HG02642 (cell line): ENCODE measurements around the gene THUMPD2.

Experiments used
- ATAC-seq: cut with Tn5 transposase; IDR thresholded peaks from one replicate; pipeline ENCODE4 v1.9.1; 2021; ENCODE audit warnings: mild to moderate bottlenecking; ENCODE audit not compliant: unreplicated experiment, poor library complexity

The THUMPD2 gene

DNA sequence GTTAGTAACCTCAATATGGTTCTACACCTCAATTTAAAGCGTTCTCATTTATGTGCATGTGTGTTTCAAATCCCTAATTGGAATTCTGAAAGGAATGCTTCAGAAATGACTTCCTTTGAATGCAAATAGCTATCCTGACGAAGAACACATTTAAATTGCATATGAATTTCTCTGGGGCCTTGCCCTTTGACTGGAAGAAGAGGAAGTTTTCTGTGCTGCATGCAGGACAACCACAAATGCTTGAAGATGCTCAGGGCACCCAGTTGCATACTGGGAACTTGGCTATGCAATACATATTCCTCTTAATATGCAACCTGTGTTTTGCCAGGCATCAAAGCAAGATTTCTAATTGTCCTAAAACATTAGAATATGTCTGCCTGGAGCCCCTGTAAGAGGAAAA is 58.1 kb downstream of the THUMPD2 start:
- no peak for ATAC-seq

- no peak for ATAC-seq
Measured at GRCh38 chr2:39719317-39719716, 59.7 kb downstream of the THUMPD2 start.

DNA sequence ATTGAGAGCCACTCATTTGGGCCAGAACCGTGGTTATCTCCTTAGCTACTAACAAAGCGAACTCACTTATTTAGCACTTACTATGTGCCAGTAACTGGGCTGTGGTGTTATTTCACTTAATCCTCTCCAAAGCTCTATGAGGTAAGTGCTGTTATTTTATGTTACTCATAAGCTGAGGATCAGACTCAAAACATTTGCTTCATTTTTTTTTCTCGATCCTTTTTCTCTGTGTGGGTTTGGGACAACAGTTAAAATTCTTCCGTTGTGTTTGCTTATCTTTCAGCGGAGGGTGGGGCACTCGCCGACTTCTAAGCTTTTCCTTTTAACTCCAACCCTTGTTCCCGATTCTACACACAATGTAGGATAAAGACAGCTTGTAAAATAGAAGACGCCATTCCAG is 60.6 kb downstream of the THUMPD2 start:
- ATAC-seq, result no peak

- ATAC-seq, result no peak
Measured at GRCh38 chr2:39717067-39717466, 62.0 kb downstream of the THUMPD2 start.

- ATAC-seq, result no peak
Measured at GRCh38 chr2:39715822-39716221, 63.2 kb downstream of the THUMPD2 start.

DNA sequence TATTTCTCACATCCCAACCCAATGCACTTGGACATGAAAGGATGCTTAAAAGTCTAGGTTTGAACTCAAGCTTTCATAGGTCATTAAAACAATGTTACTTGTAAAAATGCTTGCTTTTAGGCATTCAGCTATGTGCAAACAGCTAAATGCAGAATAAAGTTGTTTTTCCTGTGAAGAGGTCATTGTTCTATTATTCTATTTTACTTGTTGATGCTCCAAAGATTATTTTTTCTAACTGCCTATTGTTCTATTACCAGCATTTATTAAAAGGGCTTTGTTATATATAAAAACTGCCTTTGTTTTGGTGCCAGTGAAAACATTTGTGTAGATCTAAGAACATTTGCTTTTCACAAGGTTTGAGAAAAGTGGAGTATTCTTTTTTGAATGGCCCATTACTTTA is 64.0 kb downstream of the THUMPD2 start:
- no peak for ATAC-seq

GRCh38 chr2:39712953-39713352 is 66.1 kb downstream of the THUMPD2 start:
- ATAC-seq, result no peak

DNA sequence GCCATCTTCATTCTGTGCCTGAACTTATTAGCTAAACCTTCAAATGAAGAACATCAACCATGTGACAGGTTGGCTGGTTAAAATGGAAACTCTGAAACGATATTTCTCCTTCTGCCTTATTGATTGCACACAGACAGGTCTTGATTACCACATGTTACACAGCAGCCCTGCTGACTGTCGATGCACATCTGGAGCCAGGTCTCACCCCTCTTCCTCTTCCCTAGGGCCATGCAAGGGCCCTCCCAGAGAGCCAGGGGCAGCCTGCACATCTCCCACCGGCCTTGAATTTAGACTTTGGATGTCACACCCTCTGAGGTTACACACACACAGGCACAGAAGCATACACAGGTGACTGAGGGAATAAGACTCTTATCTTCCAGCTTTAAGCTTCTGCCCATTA is 68.3 kb downstream of the THUMPD2 start:
- ATAC-seq, result no peak

DNA sequence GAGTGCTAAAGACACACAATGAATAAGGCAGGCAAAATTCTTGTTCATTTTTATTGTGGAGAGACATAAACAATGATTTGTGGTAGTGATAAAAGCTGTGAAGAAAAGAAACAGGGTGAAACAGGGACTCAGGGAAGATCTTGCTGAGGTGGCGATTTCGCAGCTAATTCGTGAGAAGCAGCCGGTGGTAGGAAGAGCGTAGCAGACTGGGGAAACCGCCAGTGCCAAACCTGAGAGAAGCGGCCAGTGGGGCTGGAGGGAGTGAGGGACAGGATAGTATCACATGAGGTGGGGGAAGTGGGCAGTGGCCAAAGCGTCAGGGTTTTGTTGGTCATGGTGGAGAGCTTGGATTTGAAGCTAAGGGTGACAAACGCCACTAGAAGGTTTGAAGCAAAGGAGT is 71.1 kb downstream of the THUMPD2 start:
- no peak for ATAC-seq

DNA sequence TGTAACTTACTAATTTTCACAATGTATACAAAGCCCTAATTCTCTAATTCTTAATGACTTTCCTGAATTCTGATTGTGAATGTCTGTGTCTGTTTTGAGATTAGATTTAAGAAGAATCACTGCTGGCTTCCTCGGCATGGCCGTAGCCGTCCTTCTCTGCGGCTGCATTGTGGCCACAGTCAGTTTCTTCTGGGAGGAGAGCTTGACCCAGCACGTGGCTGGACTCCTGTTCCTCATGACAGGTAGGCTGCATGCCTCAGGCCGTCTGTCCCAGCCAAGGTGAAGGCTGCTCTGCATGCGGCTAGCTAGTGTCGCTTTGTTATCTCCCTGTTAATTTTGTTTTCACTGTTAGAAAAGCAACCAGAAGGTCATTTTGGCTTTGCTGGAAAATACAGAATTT is 72.1 kb downstream of the THUMPD2 start:
- no peak for ATAC-seq

DNA sequence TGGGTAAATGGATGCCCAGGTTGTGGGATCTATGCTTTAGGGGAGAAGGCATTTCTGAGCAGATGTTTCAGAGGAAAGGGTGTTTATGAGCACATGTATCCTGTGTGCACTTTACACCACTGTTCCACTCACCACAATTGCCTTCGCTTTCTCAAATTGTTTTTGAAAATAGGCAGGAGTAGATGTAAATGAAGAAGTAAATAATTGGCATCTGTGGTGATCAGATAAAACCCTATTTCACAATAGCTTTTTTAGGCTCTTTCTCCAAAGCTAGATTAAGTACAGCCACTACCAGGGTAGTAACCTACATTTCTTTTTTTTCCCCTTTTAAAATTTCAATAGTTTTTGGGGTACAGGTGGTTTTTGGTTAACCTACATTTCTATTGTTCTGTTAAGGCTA is 72.7 kb downstream of the THUMPD2 start:
- ATAC-seq, result no peak

- no peak for ATAC-seq
Measured at GRCh38 chr2:39705638-39706037, 73.4 kb downstream of the THUMPD2 start.

- no peak for ATAC-seq
Measured at GRCh38 chr2:39704540-39704939, 74.5 kb downstream of the THUMPD2 start.

GRCh38 chr2:39703181-39703872 is 75.7 kb downstream of the THUMPD2 start:
- no peak for ATAC-seq

DNA sequence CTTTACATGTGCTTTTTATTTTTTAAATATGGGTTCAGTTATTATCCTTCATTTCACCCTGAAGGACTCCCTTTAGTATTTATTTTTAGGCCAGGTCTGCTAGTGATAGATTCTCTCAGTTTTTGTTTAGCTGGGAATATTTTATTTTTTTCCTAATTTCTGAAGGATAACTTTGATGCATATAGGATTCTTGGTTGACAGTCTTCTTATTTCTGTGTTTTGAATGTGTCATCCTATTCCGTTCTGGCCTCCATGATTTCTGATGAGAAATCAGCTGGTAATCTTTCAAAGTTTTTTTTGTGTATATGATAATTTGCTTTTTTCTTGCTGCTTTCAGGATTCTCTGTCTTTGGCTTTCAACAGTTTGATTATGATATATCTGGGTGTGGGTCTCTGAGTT is 77.9 kb downstream of the THUMPD2 start:
- ATAC-seq, result no peak

GRCh38 chr2:39697454-39697853 is 81.6 kb downstream of the THUMPD2 start:
- no peak for ATAC-seq

DNA sequence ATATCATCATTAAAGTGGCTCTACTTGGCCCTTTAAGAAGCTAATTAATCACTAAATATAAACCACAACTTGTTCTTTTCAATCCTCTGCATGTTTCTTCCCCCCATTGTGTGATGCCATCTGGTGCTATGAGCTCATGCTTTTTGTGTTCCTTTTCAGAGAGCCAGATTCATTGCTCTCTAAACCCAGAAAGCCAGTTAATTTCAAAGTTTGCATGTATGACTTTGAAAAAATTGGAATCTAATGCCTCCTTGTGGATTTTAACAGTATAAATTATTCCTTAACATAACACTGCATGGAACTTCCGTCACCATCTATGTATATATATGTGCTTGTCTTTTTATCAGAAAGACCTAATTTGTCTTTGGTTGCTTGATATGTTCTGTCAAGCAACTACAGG is 82.2 kb downstream of the THUMPD2 start:
- ATAC-seq, result no peak

DNA sequence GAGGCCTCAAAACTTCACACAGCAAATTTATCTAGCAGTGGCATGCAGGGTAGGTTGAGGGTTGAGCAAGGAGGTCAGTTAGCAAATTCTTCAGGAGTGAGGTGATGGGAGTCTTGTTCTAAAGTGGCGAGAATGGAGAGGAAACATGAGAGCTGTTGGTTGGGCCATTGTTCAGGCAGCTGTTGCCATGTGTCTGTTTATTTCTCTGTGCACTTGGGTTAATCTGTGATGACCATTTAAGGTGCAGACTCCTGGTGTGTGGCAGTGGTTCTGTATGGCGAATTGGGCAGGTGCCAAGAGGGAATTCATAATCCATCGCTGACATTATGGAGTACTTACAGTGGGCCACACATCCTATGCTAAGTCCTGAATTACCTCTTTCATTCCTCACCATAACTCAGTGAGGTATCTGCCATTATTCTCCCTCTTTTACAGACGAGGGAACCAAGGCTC is 82.9 kb downstream of the THUMPD2 start:
- no peak for ATAC-seq

DNA sequence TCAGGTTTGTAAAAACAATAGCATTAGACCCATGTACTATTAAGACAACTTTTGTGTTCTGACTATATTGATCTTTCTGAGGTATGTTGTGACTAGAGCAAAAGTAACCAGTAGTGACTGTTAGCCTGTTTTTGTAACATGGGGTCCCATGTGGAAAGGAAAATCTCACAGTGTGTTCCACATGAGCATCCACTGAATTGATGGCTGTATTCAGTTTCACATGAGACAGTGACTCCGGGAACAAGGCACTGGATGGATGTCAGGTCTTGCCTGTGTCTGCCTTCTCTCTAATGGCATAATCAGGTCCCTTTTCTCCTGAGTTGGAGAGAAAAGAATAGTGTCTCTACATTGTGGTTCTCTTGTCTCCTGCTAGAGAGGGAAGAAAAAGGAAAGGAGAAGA is 85.8 kb downstream of the THUMPD2 start:
- ATAC-seq, result no peak

GRCh38 chr2:39689876-39690275 is 89.2 kb downstream of the THUMPD2 start:
- ATAC-seq, result no peak

GRCh38 chr2:39689272-39689841 is 89.7 kb downstream of the THUMPD2 start:
- ATAC-seq, result no peak

- ATAC-seq, result no peak
Measured at GRCh38 chr2:39688181-39688580, 90.9 kb downstream of the THUMPD2 start.
